Activated CD8-positive, alpha-beta T cell treated with anti-CD3 and anti-CD28 coated beads for 36 hours (primary cell): ENCODE measurements around the gene RPUSD3. TPM values are rescaled to one million over a fixed set of nuclear protein-coding genes. Genes with fewer than 3 reads are reported as not detected.
"Not testable (repeated sequence)": the region's sequence is repeated elsewhere in the genome, so short reads cannot be mapped to it uniquely, and the experiment has no call there.

Source experiments
- ATAC-seq: fragments of 200-7000 bp; cut with Tn5 transposase; one replicate; pipeline ENCODE4 v1.10.0; 2021; ENCODE audit warnings: mild to moderate bottlenecking, moderate library complexity
- CTCF ChIA-PET: fragments of 350-600 bp; sonication (Branson Sonifier 250); formaldehyde crosslinking; loops from one replicate; lab custom pipeline; 2021; ENCODE audit warnings: antibody characterized with exemption; lab: Charles Lee
- POLR2A ChIA-PET: fragments of 350-600 bp; sonication (Branson Sonifier 250); formaldehyde crosslinking; loops from one replicate; lab custom pipeline; 2021; ENCODE audit warnings: antibody characterized with exemption; lab: Charles Lee
- DNase-seq: peaks from one replicate; pipeline ENCODE4 v3.0.0-alpha.2; 2020
- H3K27ac Mint-ChIP-seq: one replicate; pipeline ENCODE4 v1.8.0; 2021; ENCODE audit warnings: mild to moderate bottlenecking, mixed read lengths
- H3K27me3 Mint-ChIP-seq: one replicate; pipeline ENCODE4 v1.8.0; 2021; ENCODE audit warnings: mixed read lengths
- H3K36me3 Mint-ChIP-seq: one replicate; pipeline ENCODE4 v1.8.0; 2021; ENCODE audit warnings: low read depth, mixed read lengths
- H3K4me1 Mint-ChIP-seq: one replicate; pipeline ENCODE4 v1.8.0; 2021; ENCODE audit warnings: low read depth, mixed read lengths
- H3K4me3 Mint-ChIP-seq: one replicate; pipeline ENCODE4 v1.8.0; 2021; ENCODE audit warnings: mild to moderate bottlenecking, moderate library complexity, mixed read lengths
- H3K9me3 Mint-ChIP-seq: one replicate; pipeline ENCODE4 v1.8.0; 2021; ENCODE audit warnings: mixed read lengths
- CTCF ChIP-seq: fragments of 200-600 bp; IDR thresholded peaks from one replicate; pipeline ENCODE4 v1.8.0; 2022; ENCODE audit warnings: antibody characterized with exemption, mild to moderate bottlenecking
- intact Hi-C: fragments of 100-400 bp; cut with micrococcal nuclease; formaldehyde crosslinking; loops from one replicate; pipeline ENCODE4 v1.10.0; 2022
- total RNA-seq, 2 experiments: library from RNA; stranded (reverse); gene quantifications; one replicate each; pipeline ENCODE4 v1.2.3, GENCODE V29; 2021

The RPUSD3 gene
- total RNA-seq, 2 experiments from 2014 or later: 78.8 to 83.5 TPM

GRCh38 chr3:9852528-9852927 is 8.7 kb upstream of the RPUSD3 start:
- no peak overlapping the region for H3K4me3 Mint-ChIP-seq
- TF ChIP-seq CTCF: no peak
- no peak overlapping the region for H3K27ac Mint-ChIP-seq
- intact Hi-C loops: no loop called here
- H3K4me1 Mint-ChIP-seq: peaks cover 3% of the 10 kb centered on the region
- ChIA-PET CTCF (interaction anchor here (1.2 to 1.6 kb wide), 2 partner anchors 24 to 79 kb away, joined by 3 to 4 read pairs; no protein-coding TSS in a partner anchor), POLR2A (no interaction called here)
- H3K36me3 Mint-ChIP-seq: no peaks in the 10 kb centered on the region
- H3K9me3 Mint-ChIP-seq: no peaks in the 10 kb centered on the region
- H3K27me3 Mint-ChIP-seq: no peaks in the 10 kb centered on the region
- no peak for DNase-seq
- no peak for ATAC-seq

DNA sequence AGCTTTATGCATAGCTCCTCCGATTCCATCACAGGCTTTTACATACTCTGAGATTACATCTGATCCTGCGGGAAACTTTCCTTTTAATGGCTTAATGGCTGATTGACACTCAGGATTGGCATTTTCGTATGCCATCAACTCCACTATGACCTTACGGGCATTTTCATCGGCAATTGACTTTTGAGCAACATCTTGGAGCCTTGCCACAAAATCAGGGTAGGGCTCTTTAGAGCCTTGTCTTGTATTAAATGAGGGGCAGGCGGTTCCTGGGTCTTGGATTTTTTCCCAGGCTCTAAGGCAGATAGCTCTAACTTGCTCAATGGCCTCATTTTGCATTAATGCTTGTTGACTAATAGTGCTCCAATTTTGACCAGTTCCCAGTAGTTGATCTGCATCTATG is 8.1 kb upstream of the RPUSD3 start:
- ATAC-seq, H3K27me3 Mint-ChIP-seq, H3K36me3 Mint-ChIP-seq, H3K4me1 Mint-ChIP-seq, intact Hi-C loops, DNase-seq, POLR2A ChIA-PET, H3K27ac Mint-ChIP-seq, H3K4me3 Mint-ChIP-seq, H3K9me3 Mint-ChIP-seq: not testable (repeated sequence)
- CTCF ChIA-PET: interaction anchor here (1.2 kb wide), 1 partner anchor 25 kb away, joined by 3 read pairs; no protein-coding TSS in a partner anchor

DNA sequence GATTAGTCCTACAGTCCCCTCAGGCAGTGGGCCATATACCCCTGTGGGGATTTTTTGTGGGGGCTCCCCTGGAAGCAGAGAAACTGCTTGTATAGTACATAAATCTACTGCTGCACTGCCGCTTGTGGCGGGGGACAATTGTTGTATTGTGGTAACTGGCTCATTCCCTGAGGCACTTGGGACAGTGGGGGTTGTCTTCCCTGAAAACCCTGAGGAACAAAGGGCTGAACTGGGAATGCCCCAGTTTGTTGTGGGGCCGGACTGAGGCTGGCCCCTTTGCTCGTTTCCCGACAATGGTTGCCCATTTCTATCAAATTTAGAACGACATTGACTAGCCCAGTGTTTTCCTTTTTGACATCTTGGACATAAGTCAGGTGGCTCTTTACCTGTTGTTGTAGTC is 7.6 kb upstream of the RPUSD3 start:
- CTCF ChIA-PET, intact Hi-C loops, ATAC-seq, POLR2A ChIA-PET, H3K27me3 Mint-ChIP-seq, H3K36me3 Mint-ChIP-seq, H3K27ac Mint-ChIP-seq, H3K4me1 Mint-ChIP-seq, DNase-seq, H3K9me3 Mint-ChIP-seq, H3K4me3 Mint-ChIP-seq: not testable (repeated sequence)

GRCh38 chr3:9848860-9849259 is 5.1 kb upstream of the RPUSD3 start:
- H3K4me1 Mint-ChIP-seq: peaks cover 13% of the 10 kb centered on the region
- intact Hi-C loops: loop anchor here (5.0 kb wide), 1 partner anchor 83 kb away; the partner anchor contains the start of gene CRELD1
- H3K36me3 Mint-ChIP-seq, H3K4me3 Mint-ChIP-seq, H3K27me3 Mint-ChIP-seq, POLR2A ChIA-PET, ATAC-seq, H3K27ac Mint-ChIP-seq, H3K9me3 Mint-ChIP-seq: not testable (repeated sequence)
- TF ChIP-seq CTCF: peak; percentile 65
- peak; percentile 13 for DNase-seq
- CTCF ChIA-PET: interaction anchor here (0.6 to 2.7 kb wide), 8 partner anchors 18 to 86 kb away, joined by 3 to 21 read pairs (median 4); partner anchors contain the start of genes CRELD1 and JAGN1

- H3K4me3 Mint-ChIP-seq, H3K9me3 Mint-ChIP-seq, H3K36me3 Mint-ChIP-seq, ATAC-seq, POLR2A ChIA-PET, DNase-seq, H3K27ac Mint-ChIP-seq, H3K27me3 Mint-ChIP-seq: not testable (repeated sequence)
- CTCF ChIA-PET: interaction anchor here (1.1 to 2.7 kb wide), 4 partner anchors 36 to 98 kb away, joined by 3 to 21 read pairs (median 6); partner anchors contain the start of genes CRELD1 and JAGN1
- intact Hi-C loops: loop anchor here (5.0 kb wide), 1 partner anchor 84 kb away; the partner anchor contains the start of gene CRELD1
- H3K4me1 Mint-ChIP-seq: peaks cover 13% of the 10 kb centered on the region
These were observed 4.1 kb upstream of the RPUSD3 start for GRCh38 chr3:9847870-9848269.

DNA sequence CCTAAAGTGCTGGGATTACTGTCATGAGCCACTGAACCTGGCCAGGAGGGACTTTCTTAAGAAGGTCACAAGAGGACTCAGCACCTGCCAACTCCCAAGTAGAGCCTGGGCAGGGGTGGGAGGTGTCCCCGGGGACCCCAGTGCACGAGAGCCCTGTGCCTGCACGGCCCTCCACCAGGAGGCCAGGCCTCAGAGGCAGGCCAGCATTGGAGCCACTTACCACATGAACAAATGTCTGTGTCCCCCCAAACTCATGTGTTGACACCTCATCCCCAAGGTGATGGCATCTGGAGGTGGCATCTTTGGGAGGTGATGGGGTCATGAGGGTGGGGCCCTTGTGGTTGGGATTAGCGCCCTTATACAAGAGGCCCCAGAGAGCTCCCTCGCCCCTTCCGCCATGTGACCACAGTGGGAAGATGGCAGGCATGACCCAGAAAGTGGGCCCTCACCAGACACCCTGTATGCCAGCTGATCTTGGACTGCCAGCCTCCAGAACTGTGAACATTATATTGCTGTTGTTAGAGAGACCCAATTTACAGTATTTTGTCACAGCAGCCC is 3.2 kb upstream of the RPUSD3 start:
- TF ChIP-seq CTCF: no peak
- H3K9me3 Mint-ChIP-seq: no peaks in the 10 kb centered on the region
- no peaks in the 10 kb centered on the region for H3K27me3 Mint-ChIP-seq
- H3K4me3 Mint-ChIP-seq: no peak overlapping the region
- ATAC-seq (no peak), DNase-seq (no peak)
- POLR2A ChIA-PET: interaction anchor here (0.6 kb wide), 1 partner anchor 17 kb away, joined by 3 read pairs; no protein-coding TSS in a partner anchor
- no peak overlapping the region for H3K27ac Mint-ChIP-seq
- CTCF ChIA-PET: interaction anchor here (1.1 to 1.7 kb wide), 2 partner anchors 85 to 99 kb away, joined by 3 to 10 read pairs; no protein-coding TSS in a partner anchor
- intact Hi-C loops: loop anchor here (5.0 kb wide), 1 partner anchor 85 kb away; the partner anchor contains the start of gene CRELD1
- H3K36me3 Mint-ChIP-seq: peaks cover 9% of the 10 kb centered on the region
- H3K4me1 Mint-ChIP-seq: peaks cover 19% of the 10 kb centered on the region
